ENCODE results near the gene EYS.

EYS gene

DNA sequence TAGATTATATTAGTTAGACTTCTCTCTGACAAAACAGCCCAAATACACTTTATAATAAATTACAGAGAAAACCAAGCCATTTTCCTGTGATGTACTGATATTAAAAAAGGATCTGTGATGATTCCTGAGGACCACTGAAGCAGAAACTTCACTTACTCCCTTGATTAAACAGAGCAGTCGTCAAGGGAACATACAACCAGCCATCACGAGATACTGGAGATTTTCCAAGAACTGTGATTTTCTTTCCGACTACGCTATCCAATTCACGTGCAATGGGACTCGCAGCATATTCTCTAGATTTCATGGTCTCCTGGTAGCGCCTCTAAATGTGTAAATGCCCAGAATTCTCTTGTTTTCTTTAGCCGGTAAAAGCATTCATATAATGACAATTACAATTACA is 1694.0 kb downstream of the EYS start:
- Histone ChIP-seq H3F3A (ENCODE audit: control insufficient read depth, insufficient read depth) (no peaks in the 10 kb centered on the region), H3K4me1 (ENCODE audit: control insufficient read depth, low read length) (no peaks in the 10 kb centered on the region), H4K20me1 (ENCODE audit: control insufficient read depth, insufficient read depth, low read depth, low read length) (no peaks in the 10 kb centered on the region), H3K9me2 (replicated peaks; ENCODE audit: control insufficient read depth, low read length) (no peaks in the 10 kb centered on the region), H3K27me3 (ENCODE audit: control insufficient read depth, low read length) (no peaks in the 10 kb centered on the region), H3K9me3 (ENCODE audit: control insufficient read depth, insufficient read depth, low read length) (no peaks in the 10 kb centered on the region), H3K79me2 (ENCODE audit: control insufficient read depth, low read length) (no peaks in the 10 kb centered on the region), H3K36me3 (ENCODE audit: control insufficient read depth, low read length) (no peaks in the 10 kb centered on the region), H3K4me3 (ENCODE audit: low read length) (no peak overlapping the region), H3K27ac (ENCODE audit: low read depth, low read length) (no peak overlapping the region), H3K4me2 (ENCODE audit: low read length) (no peak overlapping the region)
- TF ChIP-seq, protein P1, sequence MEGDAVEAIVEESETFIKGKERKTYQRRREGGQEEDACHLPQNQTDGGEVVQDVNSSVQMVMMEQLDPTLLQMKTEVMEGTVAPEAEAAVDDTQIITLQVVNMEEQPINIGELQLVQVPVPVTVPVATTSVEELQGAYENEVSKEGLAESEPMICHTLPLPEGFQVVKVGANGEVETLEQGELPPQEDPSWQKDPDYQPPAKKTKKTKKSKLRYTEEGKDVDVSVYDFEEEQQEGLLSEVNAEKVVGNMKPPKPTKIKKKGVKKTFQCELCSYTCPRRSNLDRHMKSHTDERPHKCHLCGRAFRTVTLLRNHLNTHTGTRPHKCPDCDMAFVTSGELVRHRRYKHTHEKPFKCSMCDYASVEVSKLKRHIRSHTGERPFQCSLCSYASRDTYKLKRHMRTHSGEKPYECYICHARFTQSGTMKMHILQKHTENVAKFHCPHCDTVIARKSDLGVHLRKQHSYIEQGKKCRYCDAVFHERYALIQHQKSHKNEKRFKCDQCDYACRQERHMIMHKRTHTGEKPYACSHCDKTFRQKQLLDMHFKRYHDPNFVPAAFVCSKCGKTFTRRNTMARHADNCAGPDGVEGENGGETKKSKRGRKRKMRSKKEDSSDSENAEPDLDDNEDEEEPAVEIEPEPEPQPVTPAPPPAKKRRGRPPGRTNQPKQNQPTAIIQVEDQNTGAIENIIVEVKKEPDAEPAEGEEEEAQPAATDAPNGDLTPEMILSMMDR (IDR thresholded peaks at IDR 0.05; ENCODE audit: low read depth, low read length, poor library complexity, severe bottlenecking): no peak
- no peak for TF ChIP-seq EZH2phosphoT487 (IDR thresholded peaks at IDR 0.05; ENCODE audit: borderline replicate concordance, low read length)

DNA sequence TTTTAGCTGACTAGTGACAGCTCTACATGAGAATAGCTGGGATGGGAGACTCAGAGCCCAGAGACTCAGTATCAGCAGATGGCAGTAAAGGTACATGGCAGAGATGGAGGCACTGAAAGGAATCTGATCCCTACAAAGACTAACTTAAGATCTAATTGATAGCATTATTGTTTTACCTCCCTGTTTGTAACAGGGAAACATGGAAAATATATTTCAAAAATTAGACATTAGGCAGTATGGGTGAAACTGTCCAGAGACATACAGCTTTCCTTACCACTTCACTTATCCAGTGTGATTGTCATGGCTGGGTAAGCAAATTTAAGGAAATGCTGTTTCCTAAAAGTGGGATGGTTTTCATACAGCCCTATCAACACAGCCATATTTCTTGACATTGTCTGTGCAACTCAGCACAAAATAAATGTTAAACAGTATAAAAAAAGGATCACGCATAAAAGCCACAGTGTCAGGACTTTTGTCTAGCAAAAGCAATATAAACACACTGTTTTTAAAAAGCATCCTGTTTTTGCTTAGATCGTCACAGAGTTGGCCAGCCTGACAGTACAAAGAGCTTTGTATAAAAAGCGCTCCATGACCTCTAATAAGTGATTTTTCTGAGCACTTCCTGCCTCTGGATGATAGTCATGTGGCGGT is 1694.5 kb downstream of the EYS start:
- H3K4me3 ChIP-seq (ENCODE audit: low read length): no peak overlapping the region
- H3F3A ChIP-seq (ENCODE audit: control insufficient read depth, insufficient read depth): no peaks in the 10 kb centered on the region
- H4K20me1 ChIP-seq (ENCODE audit: control insufficient read depth, insufficient read depth, low read depth, low read length): no peaks in the 10 kb centered on the region
- no peaks in the 10 kb centered on the region for H3K4me1 ChIP-seq (ENCODE audit: control insufficient read depth, low read length)
- TF ChIP-seq, protein P1 (IDR thresholded peaks at IDR 0.05; ENCODE audit: low read depth, low read length, poor library complexity, severe bottlenecking): peak; percentile 17
- TF ChIP-seq EZH2phosphoT487 (IDR thresholded peaks at IDR 0.05; ENCODE audit: borderline replicate concordance, low read length): no peak
- H3K9me3 ChIP-seq (ENCODE audit: control insufficient read depth, insufficient read depth, low read length): no peaks in the 10 kb centered on the region
- H3K27me3 ChIP-seq (ENCODE audit: control insufficient read depth, low read length): no peaks in the 10 kb centered on the region
- no peak overlapping the region for H3K27ac ChIP-seq (ENCODE audit: low read depth, low read length)
- H3K36me3 ChIP-seq (ENCODE audit: control insufficient read depth, low read length): no peaks in the 10 kb centered on the region
- H3K4me2 ChIP-seq (ENCODE audit: low read length): no peak overlapping the region
- no peaks in the 10 kb centered on the region for H3K79me2 ChIP-seq (ENCODE audit: control insufficient read depth, low read length)
- no peaks in the 10 kb centered on the region for H3K9me2 ChIP-seq (replicated peaks; ENCODE audit: control insufficient read depth, low read length)

DNA sequence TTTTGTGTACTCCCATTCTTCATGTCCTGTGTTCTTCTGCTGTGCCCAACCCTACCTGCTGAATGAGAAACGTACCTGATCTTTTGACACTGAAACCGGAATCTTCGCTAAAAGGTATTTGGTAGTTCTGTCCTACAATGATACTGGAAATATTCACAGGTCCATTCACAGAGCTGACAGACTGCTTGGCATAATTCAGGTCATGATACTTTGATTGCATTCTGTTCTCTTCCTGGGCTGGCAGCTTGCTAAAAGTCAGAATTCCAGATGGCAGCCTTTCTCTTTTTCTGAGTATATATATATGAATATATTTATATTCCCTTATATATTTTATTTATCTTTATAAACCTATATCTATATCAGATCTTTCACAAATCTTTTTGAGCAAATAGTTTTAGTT is 1696.4 kb downstream of the EYS start:
- Histone ChIP-seq H3K27ac (ENCODE audit: low read depth, low read length) (no peak overlapping the region), H3K27me3 (ENCODE audit: control insufficient read depth, low read length) (no peaks in the 10 kb centered on the region), H3K79me2 (ENCODE audit: control insufficient read depth, low read length) (no peaks in the 10 kb centered on the region), H3K4me3 (ENCODE audit: low read length) (no peak overlapping the region), H3K4me1 (ENCODE audit: control insufficient read depth, low read length) (no peaks in the 10 kb centered on the region), H4K20me1 (ENCODE audit: control insufficient read depth, insufficient read depth, low read depth, low read length) (no peaks in the 10 kb centered on the region), H3K9me3 (ENCODE audit: control insufficient read depth, insufficient read depth, low read length) (no peaks in the 10 kb centered on the region), H3K4me2 (ENCODE audit: low read length) (no peak overlapping the region), H3K36me3 (ENCODE audit: control insufficient read depth, low read length) (no peaks in the 10 kb centered on the region), H3F3A (ENCODE audit: control insufficient read depth, insufficient read depth) (no peaks in the 10 kb centered on the region), H3K9me2 (replicated peaks; ENCODE audit: control insufficient read depth, low read length) (no peaks in the 10 kb centered on the region)
- TF ChIP-seq, protein P1 (IDR thresholded peaks at IDR 0.05; ENCODE audit: low read depth, low read length, poor library complexity, severe bottlenecking): no peak
- TF ChIP-seq EZH2phosphoT487 (IDR thresholded peaks at IDR 0.05; ENCODE audit: borderline replicate concordance, low read length): no peak
